ENCODE measurements around the gene RAD51AP1. TPM values are rescaled to one million over a fixed set of nuclear protein-coding genes. Genes with fewer than 3 reads are reported as not detected.

Gene RAD51AP1
- total RNA-seq, 1 experiment from 2014 or later = 45.2 TPM

- ATAC-seq (no peak), DNase-seq (ENCODE audit: low spot score) (no peak)
- Mint-ChIP-seq H3K36me3 (no peaks in the 10 kb centered on the region), H3K9me3 (no peaks in the 10 kb centered on the region), H3K27me3 (ENCODE audit: low read depth) (peaks cover 31% of the 10 kb centered on the region), H3K4me1 (peaks cover 9% of the 10 kb centered on the region), H3K27ac (no peak overlapping the region), H3K4me3 (no peak overlapping the region)
- CTCF ChIA-PET = no interaction called here
- TF ChIP-seq, protein P1, sequence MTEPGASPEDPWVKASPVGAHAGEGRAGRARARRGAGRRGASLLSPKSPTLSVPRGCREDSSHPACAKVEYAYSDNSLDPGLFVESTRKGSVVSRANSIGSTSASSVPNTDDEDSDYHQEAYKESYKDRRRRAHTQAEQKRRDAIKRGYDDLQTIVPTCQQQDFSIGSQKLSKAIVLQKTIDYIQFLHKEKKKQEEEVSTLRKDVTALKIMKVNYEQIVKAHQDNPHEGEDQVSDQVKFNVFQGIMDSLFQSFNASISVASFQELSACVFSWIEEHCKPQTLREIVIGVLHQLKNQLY (CRISPR knock-in tag; IDR thresholded peaks at IDR 0.05) = no peak
- POLR2A ChIA-PET = no interaction called here
Observed at GRCh38 chr12:4566474-4566873, 27.8 kb downstream of the RAD51AP1 start.

GRCh38 chr12:4567073-4567881 lies 28.6 kb downstream of the RAD51AP1 start:
- H3K27ac Mint-ChIP-seq = no peak overlapping the region
- TF ChIP-seq ATF2 (CRISPR knock-in tag; IDR thresholded peaks at IDR 0.05; ENCODE audit: borderline replicate concordance, low read depth) (no peak), ZNF425 (CRISPR knock-in tag; conservative IDR thresholded peaks at IDR 0.05) (no peak), JUN (CRISPR knock-in tag; IDR thresholded peaks at IDR 0.05) (no peak), NFE2L1 (CRISPR knock-in tag; IDR thresholded peaks at IDR 0.05) (no peak), ZNF219 (CRISPR knock-in tag; IDR thresholded peaks at IDR 0.05; ENCODE audit: borderline replicate concordance) (no peak), RELA (CRISPR knock-in tag; IDR thresholded peaks at IDR 0.05; ENCODE audit: borderline replicate concordance) (no peak), GRHL2 (CRISPR knock-in tag; IDR thresholded peaks at IDR 0.05; ENCODE audit: insufficient replicate concordance, severe bottlenecking) (no peak), ATF3 (CRISPR knock-in tag; conservative IDR thresholded peaks at IDR 0.05) (no peak), SP1 (CRISPR knock-in tag; conservative IDR thresholded peaks at IDR 0.05) (no peak), AFF4 (CRISPR knock-in tag; IDR thresholded peaks at IDR 0.05; ENCODE audit: borderline replicate concordance) (no peak), STAT6 (CRISPR knock-in tag; conservative IDR thresholded peaks at IDR 0.05; ENCODE audit: low read depth) (no peak), CDX4 (CRISPR knock-in tag; IDR thresholded peaks at IDR 0.05; ENCODE audit: borderline replicate concordance) (no peak)
- ChIA-PET POLR2A (interaction anchor here (0.7 kb wide), 1 partner anchor 36 kb away, joined by 3 read pairs; no protein-coding TSS in a partner anchor), CTCF (no interaction called here)
- ATAC-seq (no peak), DNase-seq (ENCODE audit: low spot score) (no peak)
- H3K36me3 Mint-ChIP-seq = no peaks in the 10 kb centered on the region
- H3K9me3 Mint-ChIP-seq = no peaks in the 10 kb centered on the region
- no peak overlapping the region for H3K4me3 Mint-ChIP-seq
- peaks cover 4% of the 10 kb centered on the region for H3K4me1 Mint-ChIP-seq
- H3K27me3 Mint-ChIP-seq (ENCODE audit: low read depth) = peaks cover 23% of the 10 kb centered on the region
